ENCODE measurements around the gene PAOX. TPM values are rescaled to one million over a fixed set of nuclear protein-coding genes. Genes with fewer than 3 reads are reported as not detected.

PAOX gene
- total RNA-seq, 1 donor from 2014 or later = 16.9 TPM

GRCh38 chr10:133335246-133336117 lies 43.6 kb upstream of the PAOX start:
- Mint-ChIP-seq H3K27me3 (peaks cover 7% of the 10 kb centered on the region), H3K9me3 (no peaks in the 10 kb centered on the region), H3K4me3 (peak overlapping the region; percentile 65), H3K36me3 (ENCODE audit: low read depth) (no peaks in the 10 kb centered on the region), H3K4me1 (peaks cover 6% of the 10 kb centered on the region), H3K27ac (no peak overlapping the region)
- DNase-seq (peak; percentile 54), ATAC-seq (ENCODE audit: low read depth) (peak; percentile 49)
- CTCF ChIA-PET = no interaction called here
- POLR2A ChIA-PET = interaction anchor here (0.6 to 1.7 kb wide), 4 partner anchors 23 to 580 kb away, joined by 3 to 8 read pairs (median 3); partner anchors contain the start of gene FUOM
- no peak for TF ChIP-seq CTCF (IDR thresholded peaks at IDR 0.05)
- intact Hi-C loops (cut with micrococcal nuclease) = loop anchor here (2.0 kb wide), 2 partner anchors 21 to 53 kb away; no protein-coding TSS in a partner anchor

- peaks cover 11% of the 10 kb centered on the region for H3K27me3 Mint-ChIP-seq
- H3K4me3 Mint-ChIP-seq = no peak overlapping the region
- ChIA-PET CTCF (no interaction called here), POLR2A (interaction anchor here (0.6 to 1.7 kb wide), 2 partner anchors 22 to 34 kb away, joined by 4 to 8 read pairs; partner anchors contain the start of gene FUOM)
- ATAC-seq (ENCODE audit: low read depth) (no peak), DNase-seq (no peak)
- no peak for TF ChIP-seq CTCF (IDR thresholded peaks at IDR 0.05)
- intact Hi-C loops (cut with micrococcal nuclease) = loop anchor here (2.0 kb wide), 1 partner anchor 21 kb away; no protein-coding TSS in a partner anchor
- no peaks in the 10 kb centered on the region for H3K9me3 Mint-ChIP-seq
- no peaks in the 10 kb centered on the region for H3K36me3 Mint-ChIP-seq (ENCODE audit: low read depth)
- H3K4me1 Mint-ChIP-seq = peaks cover 6% of the 10 kb centered on the region
- no peak overlapping the region for H3K27ac Mint-ChIP-seq
Observed at GRCh38 chr10:133336118-133336576, 42.9 kb upstream of the PAOX start.

- Mint-ChIP-seq H3K27ac (no peak within 1 kb of the TSS), H3K4me1 (peaks cover 6% of the 10 kb centered on the region), H3K36me3 (ENCODE audit: low read depth) (no peaks in the 10 kb centered on the region), H3K9me3 (no peaks in the 10 kb centered on the region), H3K27me3 (peaks cover 17% of the 10 kb centered on the region), H3K4me3 (peak within 1 kb of the TSS; percentile 65)
- ATAC-seq (ENCODE audit: low read depth) = peak; percentile 40
- no peak for TF ChIP-seq CTCF (IDR thresholded peaks at IDR 0.05)
- ChIA-PET CTCF (no interaction called here), POLR2A (interaction anchor here (0.6 to 1.7 kb wide), 2 partner anchors 21 to 35 kb away, joined by 4 to 8 read pairs; partner anchors contain the start of gene FUOM)
- DNase-seq = peak; percentile 55
- intact Hi-C loops (cut with micrococcal nuclease) = loop anchor here (2.0 kb wide), 1 partner anchor 20 kb away; no protein-coding TSS in a partner anchor
Observed at GRCh38 chr10:133336577-133337369, 42.3 kb upstream of the PAOX start, which contains the start of gene CALY. Gene CALY, minus strand, starts transcription at chr10:133336896. Its CDS starts 7,907 bp downstream, at chr10:133328989.

GRCh38 chr10:133337370-133337725 lies 41.7 kb upstream of the PAOX start:
- no peak for TF ChIP-seq CTCF (IDR thresholded peaks at IDR 0.05)
- DNase-seq = no peak
- Mint-ChIP-seq H3K9me3 (no peaks in the 10 kb centered on the region), H3K4me3 (no peak overlapping the region), H3K27ac (no peak overlapping the region), H3K36me3 (ENCODE audit: low read depth) (no peaks in the 10 kb centered on the region), H3K27me3 (peaks cover 19% of the 10 kb centered on the region), H3K4me1 (peaks cover 6% of the 10 kb centered on the region)
- ATAC-seq (ENCODE audit: low read depth) = no peak
- intact Hi-C loops (cut with micrococcal nuclease) = loop anchor here (2.0 kb wide), 1 partner anchor 19 kb away; no protein-coding TSS in a partner anchor
- ChIA-PET POLR2A (interaction anchor here (1.7 kb wide), 1 partner anchor 21 kb away, joined by 8 read pairs; the partner anchor contains the start of gene FUOM), CTCF (no interaction called here)
